DOHH2 (cell line): Measurements from ENCODE around the gene CIC.

ENCODE experiments used
- EZH2phosphoT487 ChIP-seq: fragments of 200-600 bp; sonication (generic); IDR thresholded peaks from 2 replicates; pipeline ENCODE4 v1.6.1; 2017; ENCODE audit warnings: borderline replicate concordance, mild to moderate bottlenecking, antibody characterized with exemption, low read length, moderate library complexity, mixed read lengths
- TF ChIP-seq, protein P1 (sequence below): fragments of 200-600 bp; sonication (generic); IDR thresholded peaks from one replicate; pipeline ENCODE4 v1.5.1; 2014; ENCODE audit warnings: antibody characterized with exemption, mild to moderate bottlenecking, low read depth, low read length; ENCODE audit not compliant: poor library complexity, severe bottlenecking

DNA sequence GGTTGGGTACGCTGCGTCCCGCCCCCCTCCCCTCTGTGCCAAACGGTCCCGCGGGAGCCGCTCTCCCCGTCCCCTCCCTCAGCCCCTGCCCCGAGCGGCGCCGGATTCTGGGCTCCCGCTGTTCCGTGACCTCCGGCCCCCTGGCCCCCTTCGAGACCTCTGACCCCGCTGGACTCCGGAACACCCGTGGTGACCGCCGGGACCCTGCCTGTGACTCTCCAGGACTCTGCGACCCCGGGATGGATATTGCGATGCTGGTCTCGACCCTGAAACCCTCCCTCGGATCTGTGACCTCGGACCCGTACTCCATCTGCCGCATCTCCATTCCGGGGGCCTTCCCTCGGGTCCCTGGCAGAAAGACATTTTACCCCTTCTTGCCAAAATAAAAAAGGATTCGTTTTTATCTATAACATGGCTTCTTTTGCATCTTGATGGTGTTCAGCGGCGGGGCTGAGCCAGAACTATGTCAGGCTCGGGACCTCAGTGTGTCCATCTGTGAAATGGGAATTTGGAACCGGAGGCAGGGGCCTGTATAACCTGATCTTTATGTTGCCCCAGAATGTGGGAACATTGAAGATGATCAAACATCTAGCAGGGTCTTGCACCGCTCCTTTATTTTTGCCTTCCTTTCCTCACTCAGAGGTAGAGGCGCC lies 55.7 kb downstream of the CIC start:
- TF ChIP-seq, protein P1, sequence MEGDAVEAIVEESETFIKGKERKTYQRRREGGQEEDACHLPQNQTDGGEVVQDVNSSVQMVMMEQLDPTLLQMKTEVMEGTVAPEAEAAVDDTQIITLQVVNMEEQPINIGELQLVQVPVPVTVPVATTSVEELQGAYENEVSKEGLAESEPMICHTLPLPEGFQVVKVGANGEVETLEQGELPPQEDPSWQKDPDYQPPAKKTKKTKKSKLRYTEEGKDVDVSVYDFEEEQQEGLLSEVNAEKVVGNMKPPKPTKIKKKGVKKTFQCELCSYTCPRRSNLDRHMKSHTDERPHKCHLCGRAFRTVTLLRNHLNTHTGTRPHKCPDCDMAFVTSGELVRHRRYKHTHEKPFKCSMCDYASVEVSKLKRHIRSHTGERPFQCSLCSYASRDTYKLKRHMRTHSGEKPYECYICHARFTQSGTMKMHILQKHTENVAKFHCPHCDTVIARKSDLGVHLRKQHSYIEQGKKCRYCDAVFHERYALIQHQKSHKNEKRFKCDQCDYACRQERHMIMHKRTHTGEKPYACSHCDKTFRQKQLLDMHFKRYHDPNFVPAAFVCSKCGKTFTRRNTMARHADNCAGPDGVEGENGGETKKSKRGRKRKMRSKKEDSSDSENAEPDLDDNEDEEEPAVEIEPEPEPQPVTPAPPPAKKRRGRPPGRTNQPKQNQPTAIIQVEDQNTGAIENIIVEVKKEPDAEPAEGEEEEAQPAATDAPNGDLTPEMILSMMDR, result no peak
- no peak for TF ChIP-seq EZH2phosphoT487
